ENCODE measurements around the gene FTCDNL1. TPM values are rescaled to one million over a fixed set of nuclear protein-coding genes. Genes with fewer than 3 reads are reported as not detected.

Gene FTCDNL1
- total and polyA plus RNA-seq, 2 of the 13 experiments (the other 11 are each of a cell fraction or from before 2014, with no cell fraction given): 0.98 to 1.4 TPM

GRCh38 chr2:199865905-199866304 is 14.9 kb upstream of the FTCDNL1 start:
- FAIRE-seq (no peak), DNase-seq (ENCODE audit: low spot score) (no peak), ATAC-seq (no peak)
- intact Hi-C loops (cut with micrococcal nuclease; ENCODE audit: unreplicated experiment): no loop called here
- no peak overlapping the region for H3K9ac ChIP-seq (ENCODE audit: insufficient read depth, low read depth, low read length)
- H3K4me2 ChIP-seq (ENCODE audit: low read depth, low read length): no peak overlapping the region
- no peaks in the 10 kb centered on the region for H3K9me3 ChIP-seq (ENCODE audit: low read length)
- BruUV-seq (replicated peaks): no TSS peak
- no peaks in the 10 kb centered on the region for H3K36me3 ChIP-seq (replicated peaks in 1 of 2; ENCODE audit: control insufficient read depth in 1 of 2, insufficient read depth in 2 of 2, low read length in 2 of 2)
- H3K27ac ChIP-seq (ENCODE audit: extremely low read length, insufficient read depth, low read length): no peak overlapping the region
- in situ Hi-C loops (cut with HindIII; ENCODE audit: extremely low pct_ligation_motif_present, low pct_unique_long_range_greater_than_20kb): no loop called here
- H2AFZ ChIP-seq (ENCODE audit: low read length): no peak overlapping the region
- TF ChIP-seq FOXP1 (IDR thresholded peaks at IDR 0.05): peak; percentile 40; the same call in 1 of the 2 replicates
- no peak for TF ChIP-seq FOXP1 (CRISPR knock-in tag; IDR thresholded peaks at IDR 0.05)
- TF ChIP-seq ATF7 (IDR thresholded peaks at IDR 0.05): peak; percentile 68
- TF ChIP-seq ATF7 (CRISPR knock-in tag; IDR thresholded peaks at IDR 0.05): no peak
- TF ChIP-seq ZEB1 (IDR thresholded peaks at IDR 0.05; ENCODE audit: insufficient replicate concordance, low read depth): no peak
- TF ChIP-seq CREB1 (IDR thresholded peaks at IDR 0.05): peak; percentile 82
- no peak for TF ChIP-seq CREB1 (CRISPR knock-in tag; IDR thresholded peaks at IDR 0.05)
- no peak for TF ChIP-seq POLR2AphosphoS2 (IDR thresholded peaks at IDR 0.05; ENCODE audit: low read depth, low read length)
- no peak overlapping the region for H3K4me3 ChIP-seq (replicated peaks in 1 of 3; ENCODE audit: insufficient read depth in 1 of 3, low read depth in 2 of 3, low read length in 3 of 3)
- ChIA-PET CTCF (ENCODE audit: low intra/inter-chr PET ratio, low total read pairs) (no interaction called here), POLR2A (no interaction called here)
- no peaks in the 10 kb centered on the region for H3K79me2 ChIP-seq (ENCODE audit: insufficient read depth, low read length)
- 62% methylated on average over 4 of the region's 4 CpGs for WGBS (ENCODE audit: low lambda C conversion rate)
- no peaks in the 10 kb centered on the region for H3K4me1 ChIP-seq (ENCODE audit: insufficient read depth, low read length)
- no peaks in the 10 kb centered on the region for H3K27me3 ChIP-seq (ENCODE audit: control insufficient read depth in 1 of 2, insufficient read depth in 2 of 2, low read length in 2 of 2)
- H4K20me1 ChIP-seq (ENCODE audit: insufficient read depth, low read length): no peaks in the 10 kb centered on the region

DNA sequence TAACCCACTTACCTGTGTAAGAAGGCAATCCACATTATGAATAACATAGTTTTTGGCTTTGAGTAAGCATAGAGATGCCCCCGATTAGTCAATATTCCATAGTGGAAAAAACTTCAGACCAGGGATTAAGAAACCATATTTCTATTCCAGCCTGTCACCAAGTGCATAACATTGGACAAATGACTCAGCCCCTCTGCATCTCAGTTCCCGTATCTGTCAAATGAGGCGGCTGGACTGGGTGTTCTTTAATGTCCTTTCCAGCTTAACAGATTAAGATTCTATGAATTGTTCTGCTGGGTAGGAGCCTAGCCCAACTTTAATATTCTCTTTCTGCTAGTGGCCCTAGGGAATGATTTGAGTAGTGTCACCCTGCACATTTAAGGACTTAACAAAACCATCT is 11.8 kb upstream of the FTCDNL1 start:
- no peaks in the 10 kb centered on the region for H3K36me3 ChIP-seq (replicated peaks in 1 of 2; ENCODE audit: control insufficient read depth in 1 of 2, insufficient read depth in 2 of 2, low read length in 2 of 2)
- no peak overlapping the region for H2AFZ ChIP-seq (ENCODE audit: low read length)
- DNase-seq (ENCODE audit: low spot score) (no peak), ATAC-seq (no peak), FAIRE-seq (no peak)
- no peaks in the 10 kb centered on the region for H3K79me2 ChIP-seq (ENCODE audit: insufficient read depth, low read length)
- H3K9ac ChIP-seq (ENCODE audit: insufficient read depth, low read depth, low read length): no peak overlapping the region
- WGBS (ENCODE audit: low lambda C conversion rate): 9% methylated on average over 3 of the region's 3 CpGs
- H3K27ac ChIP-seq (ENCODE audit: extremely low read length, insufficient read depth, low read length): no peak overlapping the region
- intact Hi-C loops (cut with micrococcal nuclease; ENCODE audit: unreplicated experiment): no loop called here
- TF ChIP-seq ZBTB8A (CRISPR knock-in tag; IDR thresholded peaks at IDR 0.05; ENCODE audit: borderline replicate concordance, low read depth) (no peak), ISL2 (CRISPR knock-in tag; IDR thresholded peaks at IDR 0.05) (no peak), MLLT10 (CRISPR knock-in tag; IDR thresholded peaks at IDR 0.05) (no peak), ZFP1 (CRISPR knock-in tag; IDR thresholded peaks at IDR 0.05) (no peak), ZNF367 (CRISPR knock-in tag; IDR thresholded peaks at IDR 0.05; ENCODE audit: borderline replicate concordance) (no peak), HDAC6 (IDR thresholded peaks at IDR 0.05; ENCODE audit: low read depth, low read length) (no peak), HMG20B (CRISPR knock-in tag; conservative IDR thresholded peaks at IDR 0.05) (no peak), PBX3 (CRISPR knock-in tag; IDR thresholded peaks at IDR 0.05; ENCODE audit: borderline replicate concordance) (no peak), ZNF205 (CRISPR knock-in tag; IDR thresholded peaks at IDR 0.05) (no peak)
- TF ChIP-seq, protein P1, sequence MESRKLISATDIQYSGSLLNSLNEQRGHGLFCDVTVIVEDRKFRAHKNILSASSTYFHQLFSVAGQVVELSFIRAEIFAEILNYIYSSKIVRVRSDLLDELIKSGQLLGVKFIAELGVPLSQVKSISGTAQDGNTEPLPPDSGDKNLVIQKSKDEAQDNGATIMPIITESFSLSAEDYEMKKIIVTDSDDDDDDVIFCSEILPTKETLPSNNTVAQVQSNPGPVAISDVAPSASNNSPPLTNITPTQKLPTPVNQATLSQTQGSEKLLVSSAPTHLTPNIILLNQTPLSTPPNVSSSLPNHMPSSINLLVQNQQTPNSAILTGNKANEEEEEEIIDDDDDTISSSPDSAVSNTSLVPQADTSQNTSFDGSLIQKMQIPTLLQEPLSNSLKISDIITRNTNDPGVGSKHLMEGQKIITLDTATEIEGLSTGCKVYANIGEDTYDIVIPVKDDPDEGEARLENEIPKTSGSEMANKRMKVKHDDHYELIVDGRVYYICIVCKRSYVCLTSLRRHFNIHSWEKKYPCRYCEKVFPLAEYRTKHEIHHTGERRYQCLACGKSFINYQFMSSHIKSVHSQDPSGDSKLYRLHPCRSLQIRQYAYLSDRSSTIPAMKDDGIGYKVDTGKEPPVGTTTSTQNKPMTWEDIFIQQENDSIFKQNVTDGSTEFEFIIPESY (CRISPR knock-in tag; IDR thresholded peaks at IDR 0.05): no peak
- H3K27me3 ChIP-seq (ENCODE audit: control insufficient read depth in 1 of 2, insufficient read depth in 2 of 2, low read length in 2 of 2): no peaks in the 10 kb centered on the region
- no peaks in the 10 kb centered on the region for H3K9me3 ChIP-seq (ENCODE audit: low read length)
- ChIA-PET POLR2A (interaction anchor here (2.1 kb wide), 1 partner anchor 13 kb away, joined by 6 read pairs; no protein-coding TSS in a partner anchor), CTCF (ENCODE audit: low intra/inter-chr PET ratio, low total read pairs) (no interaction called here)
- no peak overlapping the region for H3K4me2 ChIP-seq (ENCODE audit: low read depth, low read length)
- no TSS peak for BruUV-seq (replicated peaks)
- in situ Hi-C loops (cut with HindIII; ENCODE audit: extremely low pct_ligation_motif_present, low pct_unique_long_range_greater_than_20kb): loop anchor here (5.0 kb wide), 1 partner anchor 160 kb away; no protein-coding TSS in a partner anchor
- no peaks in the 10 kb centered on the region for H4K20me1 ChIP-seq (ENCODE audit: insufficient read depth, low read length)
- no peak overlapping the region for H3K4me3 ChIP-seq (replicated peaks in 1 of 3; ENCODE audit: insufficient read depth in 1 of 3, low read depth in 2 of 3, low read length in 3 of 3)
- no peaks in the 10 kb centered on the region for H3K4me1 ChIP-seq (ENCODE audit: insufficient read depth, low read length)
